ENCODE data around the gene PKHD1. TPM values are rescaled to one million over a fixed set of nuclear protein-coding genes. Genes with fewer than 3 reads are reported as not detected.

PKHD1 gene, protein sequence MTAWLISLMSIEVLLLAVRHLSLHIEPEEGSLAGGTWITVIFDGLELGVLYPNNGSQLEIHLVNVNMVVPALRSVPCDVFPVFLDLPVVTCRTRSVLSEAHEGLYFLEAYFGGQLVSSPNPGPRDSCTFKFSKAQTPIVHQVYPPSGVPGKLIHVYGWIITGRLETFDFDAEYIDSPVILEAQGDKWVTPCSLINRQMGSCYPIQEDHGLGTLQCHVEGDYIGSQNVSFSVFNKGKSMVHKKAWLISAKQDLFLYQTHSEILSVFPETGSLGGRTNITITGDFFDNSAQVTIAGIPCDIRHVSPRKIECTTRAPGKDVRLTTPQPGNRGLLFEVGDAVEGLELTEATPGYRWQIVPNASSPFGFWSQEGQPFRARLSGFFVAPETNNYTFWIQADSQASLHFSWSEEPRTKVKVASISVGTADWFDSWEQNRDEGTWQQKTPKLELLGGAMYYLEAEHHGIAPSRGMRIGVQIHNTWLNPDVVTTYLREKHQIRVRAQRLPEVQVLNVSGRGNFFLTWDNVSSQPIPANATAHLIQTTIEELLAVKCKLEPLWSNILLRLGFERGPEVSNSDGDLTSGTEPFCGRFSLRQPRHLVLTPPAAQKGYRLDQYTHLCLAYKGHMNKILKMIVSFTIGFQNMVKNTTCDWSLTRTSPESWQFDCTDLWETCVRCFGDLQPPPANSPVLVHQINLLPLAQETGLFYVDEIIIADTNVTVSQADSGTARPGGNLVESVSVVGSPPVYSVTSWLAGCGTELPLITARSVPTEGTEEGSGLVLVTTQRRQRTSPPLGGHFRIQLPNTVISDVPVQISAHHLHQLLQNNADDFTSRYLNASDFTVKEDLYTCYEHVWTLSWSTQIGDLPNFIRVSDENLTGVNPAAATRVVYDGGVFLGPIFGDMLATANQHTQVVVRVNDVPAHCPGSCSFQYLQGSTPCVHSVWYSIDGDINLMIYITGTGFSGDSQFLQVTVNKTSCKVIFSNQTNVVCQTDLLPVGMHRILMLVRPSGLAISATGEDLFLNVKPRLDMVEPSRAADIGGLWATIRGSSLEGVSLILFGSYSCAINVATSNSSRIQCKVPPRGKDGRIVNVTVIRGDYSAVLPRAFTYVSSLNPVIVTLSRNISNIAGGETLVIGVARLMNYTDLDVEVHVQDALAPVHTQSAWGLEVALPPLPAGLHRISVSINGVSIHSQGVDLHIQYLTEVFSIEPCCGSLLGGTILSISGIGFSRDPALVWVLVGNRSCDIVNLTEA (N-terminal part only)
- under 1 TPM in 1 of 2 donors, not detected in 1; 0.14 TPM for total RNA-seq

DNA sequence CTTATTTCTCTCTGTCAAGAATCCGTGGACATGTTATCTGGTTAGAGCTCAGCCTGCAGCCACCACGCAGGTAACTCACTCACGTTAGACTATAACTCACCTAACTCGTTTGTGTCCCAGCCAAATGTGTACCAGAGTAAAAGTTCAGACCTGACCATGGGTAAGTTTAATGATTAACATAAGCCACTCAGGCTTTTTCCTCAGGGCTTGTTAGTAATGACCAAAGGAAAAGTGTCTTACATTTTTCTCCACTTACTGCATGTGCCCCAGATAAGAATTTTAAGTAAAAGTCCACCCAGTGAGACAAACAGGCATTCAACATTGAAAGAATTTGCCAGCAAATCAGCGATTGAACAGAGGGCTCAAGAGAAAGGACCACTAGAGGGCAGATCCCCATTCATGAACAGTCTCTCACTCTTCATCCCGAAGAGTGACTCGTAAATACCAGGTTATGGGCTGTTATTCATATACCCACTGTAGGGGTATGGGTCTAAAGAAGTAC, at the start of gene PKHD1:
TSS of gene PKHD1 (minus strand) at position 116 of the 502 bp plus-strand sequence. CDS start 2,680 bp downstream, outside the sequence.
- DNase-seq (ENCODE audit: low spot score) (no peak), ATAC-seq (ENCODE audit: insufficient number of reproducible peaks, low FRiP score, low read depth) (no peak)
- Histone ChIP-seq H3K36me3 (no peaks in the 10 kb centered on the region), H3K4me1 (ENCODE audit: control insufficient read depth in 1 of 2, low read depth in 2 of 2) (no peaks in the 10 kb centered on the region), H3K27me3 (replicated peaks; ENCODE audit: insufficient read depth) (no peaks in the 10 kb centered on the region), H3K27ac (no peak within 1 kb of the TSS), H3K9me3 (no peaks in the 10 kb centered on the region), H3K4me3 (no peak within 1 kb of the TSS)
- TF ChIP-seq, protein P1, sequence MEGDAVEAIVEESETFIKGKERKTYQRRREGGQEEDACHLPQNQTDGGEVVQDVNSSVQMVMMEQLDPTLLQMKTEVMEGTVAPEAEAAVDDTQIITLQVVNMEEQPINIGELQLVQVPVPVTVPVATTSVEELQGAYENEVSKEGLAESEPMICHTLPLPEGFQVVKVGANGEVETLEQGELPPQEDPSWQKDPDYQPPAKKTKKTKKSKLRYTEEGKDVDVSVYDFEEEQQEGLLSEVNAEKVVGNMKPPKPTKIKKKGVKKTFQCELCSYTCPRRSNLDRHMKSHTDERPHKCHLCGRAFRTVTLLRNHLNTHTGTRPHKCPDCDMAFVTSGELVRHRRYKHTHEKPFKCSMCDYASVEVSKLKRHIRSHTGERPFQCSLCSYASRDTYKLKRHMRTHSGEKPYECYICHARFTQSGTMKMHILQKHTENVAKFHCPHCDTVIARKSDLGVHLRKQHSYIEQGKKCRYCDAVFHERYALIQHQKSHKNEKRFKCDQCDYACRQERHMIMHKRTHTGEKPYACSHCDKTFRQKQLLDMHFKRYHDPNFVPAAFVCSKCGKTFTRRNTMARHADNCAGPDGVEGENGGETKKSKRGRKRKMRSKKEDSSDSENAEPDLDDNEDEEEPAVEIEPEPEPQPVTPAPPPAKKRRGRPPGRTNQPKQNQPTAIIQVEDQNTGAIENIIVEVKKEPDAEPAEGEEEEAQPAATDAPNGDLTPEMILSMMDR (IDR thresholded peaks at IDR 0.05), result peak; percentile 13

DNA sequence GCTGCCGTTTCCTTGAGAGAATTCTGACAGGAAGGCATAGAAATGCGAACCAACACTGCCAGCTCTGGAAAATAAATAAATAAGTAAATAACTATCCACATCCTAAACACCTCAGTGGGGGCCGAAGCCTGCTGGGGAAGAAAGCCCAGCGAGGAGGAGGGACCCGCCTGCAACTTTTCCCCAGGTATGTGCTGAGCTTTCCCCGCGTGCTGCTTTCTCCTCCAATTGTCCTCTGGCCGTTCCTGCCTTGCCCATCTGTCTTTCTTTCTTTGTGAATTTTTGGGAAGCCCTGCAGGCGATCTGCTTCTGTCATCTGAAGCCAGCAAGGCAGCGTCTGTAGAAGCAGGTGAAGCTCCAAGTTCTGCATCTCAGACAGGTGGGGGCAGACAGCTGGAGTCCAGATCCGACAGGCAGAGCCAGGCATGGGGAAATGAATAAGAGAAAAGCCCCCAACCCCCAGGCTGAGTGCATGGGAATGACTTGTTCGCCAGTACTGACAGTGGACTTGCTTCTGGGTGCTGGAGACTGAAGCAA, 49.6 kb upstream of the PKHD1 start:
- no peaks in the 10 kb centered on the region for H3K36me3 ChIP-seq
- no peak for DNase-seq (ENCODE audit: low spot score)
- TF ChIP-seq, protein P1 (IDR thresholded peaks at IDR 0.05), result no peak
- H3K27me3 ChIP-seq (replicated peaks; ENCODE audit: insufficient read depth), result no peaks in the 10 kb centered on the region
- peaks cover 0 to 15% of the 10 kb centered on the region in 2 donors for H3K4me1 ChIP-seq (ENCODE audit: control insufficient read depth in 1 of 2, low read depth in 2 of 2)
- H3K4me3 ChIP-seq, result no peak overlapping the region
- H3K9me3 ChIP-seq, result no peaks in the 10 kb centered on the region
- ATAC-seq (ENCODE audit: insufficient number of reproducible peaks, low FRiP score, low read depth), result no peak
- no peak overlapping the region for H3K27ac ChIP-seq

DNA sequence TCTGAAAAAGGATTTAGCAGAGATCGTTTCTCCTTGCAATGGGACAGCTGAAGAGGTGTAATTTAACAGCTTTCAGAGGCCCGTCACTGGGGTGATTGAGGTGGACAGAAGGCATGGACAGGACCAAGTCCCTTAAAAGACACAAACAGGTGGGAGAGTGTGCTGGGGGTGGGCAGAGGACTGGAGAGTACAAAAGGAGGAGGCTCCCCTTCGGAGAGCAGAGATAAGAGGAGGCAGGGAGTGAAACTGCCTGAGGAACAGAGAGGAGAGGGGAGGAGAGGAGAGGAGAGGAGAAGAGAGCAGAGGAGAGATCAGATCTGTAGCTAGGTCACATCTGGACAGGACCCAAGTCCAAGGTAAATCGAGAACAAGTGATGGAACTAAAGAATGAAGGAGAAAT, 48.6 kb upstream of the PKHD1 start:
- TF ChIP-seq, protein P1 (IDR thresholded peaks at IDR 0.05), result no peak
- no peak overlapping the region for H3K4me3 ChIP-seq
- no peaks in the 10 kb centered on the region for H3K27me3 ChIP-seq (replicated peaks; ENCODE audit: insufficient read depth)
- no peaks in the 10 kb centered on the region for H3K9me3 ChIP-seq
- no peak overlapping the region for H3K27ac ChIP-seq
- H3K36me3 ChIP-seq, result no peaks in the 10 kb centered on the region
- no peak for DNase-seq (ENCODE audit: low spot score)
- H3K4me1 ChIP-seq (ENCODE audit: control insufficient read depth in 1 of 2, low read depth in 2 of 2), result peaks cover 0 to 15% of the 10 kb centered on the region in 2 donors
- no peak for ATAC-seq (ENCODE audit: insufficient number of reproducible peaks, low FRiP score, low read depth)

DNA sequence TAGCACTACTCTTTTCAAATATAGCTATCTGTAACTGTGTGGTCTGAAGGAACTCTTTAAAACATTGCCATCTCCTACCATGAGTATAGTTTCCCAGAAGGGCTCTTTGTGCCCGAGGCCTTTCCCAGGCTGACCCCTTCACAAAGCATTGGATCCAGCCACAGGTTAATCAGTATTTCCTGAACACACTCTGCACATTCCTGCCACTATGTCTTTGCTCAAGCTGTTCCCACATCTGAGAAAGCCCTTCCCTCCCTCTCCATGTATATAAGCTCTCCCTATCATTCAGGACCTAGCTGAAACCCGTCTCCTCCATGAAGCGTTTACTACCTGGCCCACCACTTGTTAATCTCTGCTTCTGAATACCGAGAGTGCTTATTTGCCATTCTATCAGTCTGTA, 47.8 kb upstream of the PKHD1 start:
- TF ChIP-seq, protein P1 (IDR thresholded peaks at IDR 0.05), result no peak
- H3K4me3 ChIP-seq, result no peak overlapping the region
- no peak for ATAC-seq (ENCODE audit: insufficient number of reproducible peaks, low FRiP score, low read depth)

More for the DNA sequence above, 47.8 kb upstream of the PKHD1 start:
- DNase-seq (ENCODE audit: low spot score), result no peak
- H3K36me3 ChIP-seq, result no peaks in the 10 kb centered on the region
- H3K27me3 ChIP-seq (replicated peaks; ENCODE audit: insufficient read depth), result no peaks in the 10 kb centered on the region
- H3K4me1 ChIP-seq (ENCODE audit: control insufficient read depth in 1 of 2, low read depth in 2 of 2), result peaks cover 0 to 14% of the 10 kb centered on the region in 2 donors
- no peak overlapping the region for H3K27ac ChIP-seq
- H3K9me3 ChIP-seq, result no peaks in the 10 kb centered on the region

Measured in thoracic aorta (tissue), 2 donors.